KMS-11 (cell line): Measurements from ENCODE around the gene BCL2A1.
"Not testable (repeated sequence)": the region's sequence is repeated elsewhere in the genome, so short reads cannot be mapped to it uniquely, and the experiment has no call there.

Source experiments
- H2AFZ ChIP-seq: fragments of 200-600 bp; sonication (generic); 2 replicates; pipeline ENCODE4 v1.6.1; 2016; ENCODE audit warnings: antibody characterized with exemption, mixed run types, low read depth
- H3K27ac ChIP-seq: fragments of 200-600 bp; sonication (generic); 2 replicates; pipeline ENCODE4 v1.6.1; 2016; ENCODE audit warnings: mild to moderate bottlenecking, mixed run types
- H3K27me3 ChIP-seq: fragments of 200-600 bp; sonication (generic); 2 replicates; pipeline ENCODE4 v1.6.1; 2017; ENCODE audit warnings: mild to moderate bottlenecking, low read depth, mixed run types, moderate library complexity; ENCODE audit not compliant: insufficient read depth
- H3K36me3 ChIP-seq: fragments of 200-600 bp; sonication (generic); 2 replicates; pipeline ENCODE4 v1.6.1; 2017; ENCODE audit warnings: mild to moderate bottlenecking, mixed run types; ENCODE audit not compliant: insufficient read depth
- H3K4me1 ChIP-seq: fragments of 200-600 bp; sonication (generic); 2 replicates; pipeline ENCODE4 v1.6.1; 2016; ENCODE audit warnings: mild to moderate bottlenecking, low read depth, mixed run types; ENCODE audit not compliant: poor library complexity, severe bottlenecking
- H3K4me2 ChIP-seq: fragments of 200-600 bp; sonication (generic); 2 replicates; pipeline ENCODE4 v1.7.0; 2016; ENCODE audit warnings: mild to moderate bottlenecking, mixed run types
- H3K4me3 ChIP-seq: fragments of 200-600 bp; sonication (generic); IDR thresholded peaks from 2 replicates; pipeline ENCODE4 v1.6.1; 2017; ENCODE audit warnings: low read depth, low read length, mixed read lengths; ENCODE audit not compliant: insufficient read depth
- H3K79me2 ChIP-seq: fragments of 200-600 bp; sonication (generic); 2 replicates; pipeline ENCODE4 v1.6.1; 2016; ENCODE audit warnings: low read depth, mixed run types; ENCODE audit not compliant: insufficient read depth
- H3K9ac ChIP-seq: fragments of 200-600 bp; sonication (generic); 2 replicates; pipeline ENCODE4 v1.6.1; 2016; ENCODE audit warnings: mild to moderate bottlenecking, mixed run types
- H4K20me1 ChIP-seq: fragments of 200-600 bp; sonication (generic); 2 replicates; pipeline ENCODE4 v1.6.1; 2016; ENCODE audit warnings: mild to moderate bottlenecking, mixed run types; ENCODE audit not compliant: insufficient read depth
- CTCF ChIP-seq: fragments of 200-600 bp; sonication (generic); conservative IDR thresholded peaks from 2 replicates; pipeline ENCODE4 v1.6.1; 2017; ENCODE audit warnings: low read depth, mild to moderate bottlenecking, antibody characterized with exemption, low read length, moderate library complexity, mixed read lengths

BCL2A1 gene

GRCh38 chr15:79965846-79966630 is 5.0 kb downstream of the BCL2A1 start:
- Histone ChIP-seq H4K20me1 (no peaks in the 10 kb centered on the region), H3K27me3 (no peaks in the 10 kb centered on the region), H3K9ac (no peak overlapping the region), H3K79me2 (no peaks in the 10 kb centered on the region), H3K4me3 (no peak overlapping the region), H3K4me2 (no peak overlapping the region), H3K4me1 (no peaks in the 10 kb centered on the region), H2AFZ (no peak overlapping the region), H3K36me3 (no peaks in the 10 kb centered on the region), H3K27ac (no peak overlapping the region)
- TF ChIP-seq CTCF, result no peak

- H3K27me3 ChIP-seq, result no peaks in the 10 kb centered on the region
- no peaks in the 10 kb centered on the region for H4K20me1 ChIP-seq
- TF ChIP-seq CTCF, result no peak
- no peaks in the 10 kb centered on the region for H3K79me2 ChIP-seq
- H3K36me3 ChIP-seq, result no peaks in the 10 kb centered on the region
- no peak overlapping the region for H3K27ac ChIP-seq
- no peak overlapping the region for H3K9ac ChIP-seq
- no peak overlapping the region for H3K4me2 ChIP-seq
- H2AFZ ChIP-seq, result no peak overlapping the region
- H3K4me3 ChIP-seq, result no peak overlapping the region
- no peaks in the 10 kb centered on the region for H3K4me1 ChIP-seq
Measured at GRCh38 chr15:79964232-79964805, 6.7 kb downstream of the BCL2A1 start.

GRCh38 chr15:79962921-79963320 is 8.1 kb downstream of the BCL2A1 start:
- not testable (repeated sequence) for H2AFZ ChIP-seq, H3K36me3 ChIP-seq, H3K79me2 ChIP-seq, H4K20me1 ChIP-seq, H3K9ac ChIP-seq, H3K27ac ChIP-seq, H3K4me1 ChIP-seq, H3K4me3 ChIP-seq, H3K27me3 ChIP-seq, H3K4me2 ChIP-seq

- H3K27ac ChIP-seq, result no peak overlapping the region
- H4K20me1 ChIP-seq, result no peaks in the 10 kb centered on the region
- no peak overlapping the region for H3K4me3 ChIP-seq
- H3K36me3 ChIP-seq, result no peaks in the 10 kb centered on the region
- H3K9ac ChIP-seq, result no peak overlapping the region
- H3K27me3 ChIP-seq, result no peaks in the 10 kb centered on the region
- H3K79me2 ChIP-seq, result no peaks in the 10 kb centered on the region
- H2AFZ ChIP-seq, result no peak overlapping the region
- no peak overlapping the region for H3K4me2 ChIP-seq
- H3K4me1 ChIP-seq, result no peaks in the 10 kb centered on the region
- no peak for TF ChIP-seq CTCF
Measured at GRCh38 chr15:79962178-79962577, 8.8 kb downstream of the BCL2A1 start.
